Measurements from ENCODE around the gene KCNN1.
"Not testable (repeated sequence)": the region's sequence is repeated elsewhere in the genome, so short reads cannot be mapped to it uniquely, and the experiment has no call there.

The KCNN1 gene

DNA sequence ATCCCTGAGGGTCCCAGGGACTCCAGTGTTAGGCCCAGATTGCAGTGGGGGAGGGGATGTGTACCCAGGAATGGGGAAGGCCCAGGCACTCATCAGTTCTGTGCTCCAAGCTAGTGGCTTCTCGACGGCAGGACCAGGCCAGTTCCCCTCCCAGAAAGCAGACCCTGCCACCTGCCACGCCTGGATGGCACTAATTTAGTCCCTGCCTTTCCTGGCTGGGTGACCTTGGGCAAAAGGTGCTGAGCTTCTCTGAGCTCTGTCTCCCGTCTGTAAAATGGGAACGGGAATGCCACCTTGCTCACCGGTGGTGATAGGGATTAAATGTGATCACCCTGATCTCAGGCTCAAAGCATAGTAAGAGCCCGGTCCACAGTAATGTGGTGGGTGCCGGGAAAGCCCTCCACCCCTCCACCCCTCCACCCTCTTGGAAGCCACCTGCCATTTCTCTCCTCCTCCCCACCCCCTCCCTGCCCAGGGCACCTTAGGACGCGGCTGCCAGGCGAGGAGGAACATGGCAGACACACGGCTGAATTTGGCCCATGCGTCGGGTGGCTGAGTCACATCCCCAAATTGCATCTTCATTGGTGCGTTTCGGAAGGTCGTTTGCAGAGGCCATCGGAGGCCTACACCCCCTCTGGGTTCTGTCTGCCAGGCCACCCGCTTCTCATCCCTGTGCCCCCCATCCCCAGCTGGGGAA lies 2.3 kb downstream of the KCNN1 start:
- no peak for DNase-seq (ENCODE audit: low read depth)

DNA sequence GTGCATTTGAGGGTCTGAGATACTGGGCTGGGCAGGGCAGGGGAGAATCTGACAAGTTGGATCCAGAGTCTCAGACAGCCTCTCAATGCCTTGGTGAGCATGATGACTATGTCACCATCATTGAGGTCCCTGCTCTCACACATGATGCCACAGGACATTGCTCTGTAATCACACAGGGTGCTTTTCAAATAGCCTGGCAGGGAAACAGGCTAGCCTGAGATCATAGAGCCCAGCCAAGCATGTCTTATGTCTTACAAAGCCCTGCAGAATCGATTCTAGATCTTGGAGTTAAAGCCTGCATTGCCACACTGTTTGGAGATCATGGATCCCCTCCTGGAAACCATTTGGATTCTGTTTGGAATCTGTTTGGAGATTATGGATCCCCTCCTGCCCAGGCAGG lies 5.3 kb downstream of the KCNN1 start:
- DNase-seq (ENCODE audit: low read depth): no peak

DNA sequence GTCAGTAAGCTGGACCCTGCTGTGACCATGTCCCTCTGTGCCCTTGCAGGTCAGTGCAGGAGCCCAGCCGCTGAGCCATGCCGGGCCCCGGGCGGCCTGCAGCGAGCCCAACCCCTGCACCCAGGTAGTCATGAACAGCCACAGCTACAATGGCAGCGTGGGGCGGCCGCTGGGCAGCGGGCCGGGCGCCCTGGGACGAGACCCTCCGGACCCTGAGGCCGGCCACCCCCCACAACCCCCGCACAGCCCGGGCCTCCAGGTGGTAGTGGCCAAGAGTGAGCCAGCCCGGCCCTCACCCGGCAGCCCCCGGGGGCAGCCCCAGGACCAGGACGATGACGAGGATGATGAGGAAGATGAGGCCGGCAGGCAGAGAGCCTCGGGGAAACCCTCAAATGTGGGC lies 6.9 kb downstream of the KCNN1 start:
- DNase-seq (ENCODE audit: low read depth): no peak

DNA sequence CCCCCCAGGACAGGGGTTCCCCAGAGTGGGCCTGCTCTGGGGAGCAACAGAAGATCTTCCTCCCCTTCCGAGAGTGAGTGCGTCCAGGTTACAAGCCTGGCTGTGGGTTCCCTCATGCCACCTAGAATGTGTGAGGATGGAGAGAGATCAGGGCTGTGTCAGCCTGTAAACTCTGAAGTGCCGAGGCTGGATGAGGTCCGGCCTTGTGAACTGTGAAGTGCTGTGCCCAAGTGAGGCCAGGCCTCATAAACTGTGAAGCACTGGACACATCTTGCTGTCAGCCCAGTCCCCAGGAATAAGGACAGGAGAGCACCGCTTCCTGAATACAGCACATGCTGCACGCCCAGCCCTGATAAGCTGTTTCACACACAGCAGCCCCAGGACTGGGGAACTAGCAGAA lies 7.6 kb downstream of the KCNN1 start:
- no peak for DNase-seq (ENCODE audit: low read depth)

DNA sequence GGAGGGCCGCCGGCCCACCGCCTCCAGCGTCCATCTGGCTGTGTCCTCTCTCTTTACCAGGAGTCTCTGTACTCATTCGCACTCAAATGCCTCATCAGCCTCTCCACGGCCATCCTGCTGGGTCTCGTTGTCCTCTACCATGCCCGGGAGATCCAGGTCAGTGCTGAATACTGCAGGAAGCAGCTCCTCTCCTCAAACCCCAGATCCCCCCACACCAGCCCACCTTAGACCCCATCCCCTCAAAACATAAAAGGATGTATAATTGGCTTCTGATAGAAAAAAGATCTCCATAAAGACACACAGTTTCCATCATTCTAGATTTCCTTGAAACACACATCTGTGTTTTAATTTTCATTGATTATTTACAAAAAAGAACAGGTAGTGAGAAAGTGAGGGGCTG lies 8.1 kb downstream of the KCNN1 start:
- DNase-seq (ENCODE audit: low read depth): no peak

DNA sequence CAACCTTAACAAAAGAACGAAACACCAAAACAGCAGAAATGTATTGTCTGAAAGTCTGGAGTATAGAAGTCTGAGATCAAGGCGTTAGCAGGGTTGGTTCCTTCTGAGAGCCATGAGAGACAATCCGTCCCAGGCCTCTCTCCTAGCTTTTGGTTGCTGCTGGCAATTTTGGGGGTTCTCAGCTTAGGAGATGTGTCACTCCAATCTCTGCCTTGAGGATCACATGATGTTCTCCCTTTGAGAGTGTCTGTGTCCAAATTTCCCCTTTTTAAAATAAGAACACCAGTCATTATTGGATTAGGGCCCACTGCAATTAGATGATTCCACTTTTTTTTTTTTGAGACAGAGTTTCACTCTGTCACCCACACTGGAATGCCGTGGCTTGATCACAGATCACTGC lies 10.1 kb downstream of the KCNN1 start:
- no peak for DNase-seq (ENCODE audit: low read depth)

DNA sequence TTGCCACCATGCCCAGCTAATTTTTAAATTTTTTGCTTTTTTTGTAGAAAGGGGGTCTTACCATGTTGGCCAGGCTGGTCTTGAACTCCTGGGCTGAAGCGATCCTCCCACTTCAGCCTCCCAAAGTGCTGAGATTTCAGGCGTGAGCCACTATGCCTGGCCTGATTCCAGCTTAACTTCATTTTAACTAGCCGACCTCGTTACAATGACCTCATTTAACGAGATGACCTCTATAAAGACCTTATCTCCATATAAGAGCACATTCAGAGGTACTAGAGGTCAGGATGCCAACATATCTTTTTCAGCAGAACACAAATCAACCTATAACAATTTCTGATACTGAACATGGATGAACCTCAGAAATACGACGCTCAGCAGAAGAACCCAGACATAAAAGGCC lies 10.6 kb downstream of the KCNN1 start:
- DNase-seq (ENCODE audit: low read depth): no peak

DNA sequence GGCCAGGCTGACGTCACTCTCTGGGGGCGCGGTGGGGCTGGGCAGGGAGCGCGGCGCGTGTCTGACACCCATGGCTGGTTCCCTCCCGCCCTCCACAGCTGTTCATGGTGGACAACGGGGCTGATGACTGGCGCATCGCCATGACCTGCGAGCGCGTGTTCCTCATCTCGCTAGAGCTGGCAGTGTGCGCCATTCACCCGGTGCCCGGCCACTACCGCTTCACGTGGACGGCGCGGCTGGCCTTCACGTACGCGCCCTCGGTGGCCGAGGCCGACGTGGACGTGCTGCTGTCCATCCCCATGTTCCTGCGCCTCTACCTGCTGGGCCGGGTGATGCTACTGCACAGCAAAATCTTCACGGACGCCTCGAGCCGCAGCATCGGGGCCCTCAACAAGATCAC lies 14.7 kb downstream of the KCNN1 start:
- no peak for DNase-seq (ENCODE audit: low read depth)

DNA sequence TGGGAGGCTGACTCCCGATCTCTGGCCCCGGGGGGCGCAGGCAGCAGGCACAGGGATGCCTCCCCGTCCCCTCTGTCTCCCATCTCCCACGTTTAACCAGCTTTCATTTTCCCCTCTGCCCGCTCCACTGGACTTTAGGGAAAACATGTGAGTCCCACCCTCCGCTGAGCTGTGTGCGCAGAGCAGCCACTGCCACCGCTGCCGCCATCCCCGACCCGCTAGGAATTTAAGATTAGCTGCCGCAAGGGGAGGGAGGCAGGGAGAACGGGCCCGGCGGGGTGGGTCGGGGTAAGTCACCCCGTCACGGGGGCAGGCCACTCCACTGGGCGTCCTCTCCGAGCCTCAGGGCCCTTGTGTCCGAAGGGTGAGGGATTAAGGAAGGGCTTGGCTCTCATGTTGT lies 15.5 kb downstream of the KCNN1 start:
- DNase-seq (ENCODE audit: low read depth): no peak

DNA sequence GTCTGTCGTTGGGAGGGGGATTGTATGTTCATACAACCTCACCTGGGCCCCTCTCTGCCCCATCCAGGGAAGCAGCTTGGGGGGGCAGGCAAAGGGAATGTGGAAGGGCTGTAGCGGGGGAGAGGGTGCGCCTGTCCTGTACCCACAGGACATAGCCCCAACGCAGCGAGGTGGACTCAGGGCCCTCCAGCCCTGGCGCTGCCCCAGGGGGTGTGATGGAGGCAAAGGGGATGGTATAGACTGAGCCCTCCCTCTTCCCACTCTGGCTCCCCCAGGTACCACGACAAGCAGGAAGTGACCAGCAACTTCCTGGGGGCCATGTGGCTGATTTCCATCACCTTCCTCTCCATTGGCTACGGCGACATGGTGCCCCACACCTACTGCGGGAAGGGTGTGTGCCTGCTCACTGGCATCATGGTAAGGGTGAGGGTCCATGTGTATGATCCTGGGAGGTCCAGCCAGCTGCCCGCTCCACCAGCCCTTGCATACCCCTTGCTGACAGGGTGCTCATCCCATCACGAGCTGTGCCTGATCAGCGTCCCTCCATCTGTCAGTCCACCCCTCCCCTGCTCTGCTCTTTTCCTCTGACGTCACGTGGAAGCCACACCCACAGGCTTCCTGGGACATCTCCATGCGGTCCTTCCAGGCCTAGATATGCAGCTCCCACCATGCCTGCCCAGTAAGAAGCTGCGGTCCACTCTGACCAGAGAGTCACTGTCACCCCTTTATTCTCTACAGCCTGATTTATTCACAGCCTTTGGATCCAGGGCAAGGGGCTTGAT lies 18.3 kb downstream of the KCNN1 start:
- no peak for DNase-seq (ENCODE audit: low read depth)

DNA sequence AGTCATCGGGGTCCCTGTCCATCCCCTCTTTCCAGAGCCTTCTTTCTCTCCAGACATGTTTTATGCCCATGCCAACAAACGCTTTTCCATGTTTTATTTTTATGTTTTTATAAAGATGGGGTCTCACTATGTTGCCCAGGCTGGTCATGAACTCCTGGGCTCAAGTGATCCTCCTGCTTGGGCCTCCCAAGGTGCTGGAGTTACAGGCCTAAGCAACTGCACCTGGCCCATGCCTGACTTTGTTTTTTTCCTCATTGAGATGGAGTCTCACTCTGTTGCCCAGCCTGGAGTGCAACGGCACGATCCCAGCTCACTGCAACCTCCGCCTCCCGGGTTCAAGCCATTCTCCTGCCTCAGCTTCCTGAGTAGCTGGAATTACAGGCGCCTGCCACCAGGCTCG lies 19.7 kb downstream of the KCNN1 start:
- not testable (repeated sequence) for DNase-seq (ENCODE audit: low read depth)

DNA sequence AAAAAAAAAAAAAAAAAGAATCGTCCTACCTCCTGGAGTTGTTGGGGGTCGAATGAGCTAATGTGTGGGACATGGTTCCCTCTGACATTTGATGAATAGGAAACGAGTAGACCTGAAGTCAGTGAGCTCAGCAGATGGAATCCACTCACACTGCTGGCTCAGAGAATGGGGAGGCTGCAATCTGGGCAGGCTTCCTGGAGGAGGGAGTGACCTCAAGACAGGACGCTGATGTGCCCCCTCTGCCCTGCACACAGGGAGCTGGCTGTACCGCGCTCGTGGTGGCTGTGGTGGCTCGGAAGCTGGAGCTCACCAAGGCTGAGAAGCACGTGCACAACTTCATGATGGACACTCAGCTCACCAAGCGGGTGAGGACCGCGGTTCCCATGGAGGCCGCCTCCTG lies 21.3 kb downstream of the KCNN1 start:
- no peak for DNase-seq (ENCODE audit: low read depth)

DNA sequence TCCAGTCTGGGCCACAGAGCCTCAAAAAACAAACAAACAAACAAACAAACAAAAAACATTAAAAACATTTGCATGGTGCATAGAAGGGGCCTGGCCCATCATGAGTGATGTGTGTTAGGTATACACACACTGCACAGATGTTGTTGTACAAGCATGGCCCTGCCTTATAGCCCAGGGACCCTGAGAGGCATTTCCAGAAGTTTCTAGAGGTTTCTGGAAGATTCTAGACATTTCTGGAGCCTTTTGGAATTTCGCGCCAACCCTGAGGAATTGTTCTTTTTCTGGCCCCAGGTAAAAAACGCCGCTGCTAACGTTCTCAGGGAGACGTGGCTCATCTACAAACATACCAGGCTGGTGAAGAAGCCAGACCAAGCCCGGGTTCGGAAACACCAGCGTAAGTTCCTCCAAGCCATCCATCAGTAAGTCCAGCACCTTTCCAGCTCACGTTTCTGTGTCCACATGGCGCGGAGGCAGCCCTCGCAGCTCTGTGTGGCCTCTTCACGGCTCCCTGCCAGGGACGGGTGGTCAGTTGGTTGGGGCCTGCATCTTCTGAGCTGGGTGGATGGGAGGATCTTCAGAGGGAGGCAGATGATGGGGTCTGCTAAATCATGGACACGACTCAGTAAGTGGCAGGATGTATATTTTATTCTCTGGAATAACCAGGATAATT lies 22.7 kb downstream of the KCNN1 start:
- no peak for DNase-seq (ENCODE audit: low read depth)

DNA sequence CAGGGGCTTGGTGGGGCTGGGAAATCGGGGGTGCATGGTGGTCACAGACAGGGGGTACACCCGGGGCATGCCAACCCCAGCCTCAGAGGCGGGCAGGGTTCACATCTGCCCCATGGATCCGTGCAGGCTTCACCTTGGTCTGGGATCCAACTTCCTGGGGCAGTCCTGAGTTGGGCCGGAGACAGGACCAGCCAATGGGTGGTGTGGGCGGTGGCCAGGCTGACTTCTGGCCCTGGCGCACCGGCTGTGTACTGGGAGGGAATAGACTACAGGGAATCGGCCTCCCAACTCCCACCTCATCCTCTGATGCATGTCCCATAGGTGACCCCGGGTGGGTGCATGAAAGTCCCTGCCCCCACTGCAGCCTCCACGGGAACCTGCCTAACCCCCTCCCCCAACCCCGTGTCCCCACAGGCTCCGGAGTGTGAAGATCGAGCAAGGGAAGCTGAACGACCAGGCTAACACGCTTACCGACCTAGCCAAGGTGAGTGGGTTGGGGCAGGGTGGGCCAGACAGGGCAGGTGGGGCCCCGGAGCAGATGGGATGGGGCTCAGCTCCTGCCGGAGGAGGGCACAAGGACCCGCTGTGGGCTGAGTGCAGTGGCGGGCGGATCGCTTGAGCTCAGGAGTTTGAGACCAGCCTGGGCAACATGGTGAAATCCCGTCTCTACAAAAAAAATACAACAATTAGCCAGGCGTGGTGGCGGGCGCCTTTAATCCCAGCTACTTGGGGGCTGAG lies 26.3 kb downstream of the KCNN1 start:
- no peak for DNase-seq (ENCODE audit: low read depth)

DNA sequence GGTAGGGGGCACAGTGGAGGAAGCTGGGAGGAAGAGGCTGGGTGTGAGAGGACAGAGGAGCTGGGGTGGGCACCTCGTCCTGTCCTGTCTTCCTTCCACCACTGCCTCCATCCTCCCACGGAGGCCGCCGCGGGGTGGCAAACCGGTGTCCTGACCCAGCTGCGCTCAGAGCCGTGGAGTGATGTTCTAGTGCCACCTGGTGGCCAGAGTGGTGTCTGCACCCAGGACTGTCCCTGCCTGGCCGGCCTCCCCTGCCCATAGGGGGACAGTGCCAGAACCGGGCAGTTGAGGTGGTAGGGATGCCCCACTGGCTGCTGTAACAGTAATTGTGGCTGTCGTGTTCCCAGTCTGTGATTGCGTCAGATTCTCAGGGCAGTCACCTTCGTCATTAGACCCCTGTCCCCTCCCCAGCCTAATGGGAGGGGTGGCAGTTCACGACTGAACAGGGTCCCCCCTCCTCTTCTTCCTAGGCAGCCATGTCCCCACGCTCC lies 30.0 kb downstream of the KCNN1 start:
- DNase-seq (ENCODE audit: low read depth): peak; percentile 44

DNA sequence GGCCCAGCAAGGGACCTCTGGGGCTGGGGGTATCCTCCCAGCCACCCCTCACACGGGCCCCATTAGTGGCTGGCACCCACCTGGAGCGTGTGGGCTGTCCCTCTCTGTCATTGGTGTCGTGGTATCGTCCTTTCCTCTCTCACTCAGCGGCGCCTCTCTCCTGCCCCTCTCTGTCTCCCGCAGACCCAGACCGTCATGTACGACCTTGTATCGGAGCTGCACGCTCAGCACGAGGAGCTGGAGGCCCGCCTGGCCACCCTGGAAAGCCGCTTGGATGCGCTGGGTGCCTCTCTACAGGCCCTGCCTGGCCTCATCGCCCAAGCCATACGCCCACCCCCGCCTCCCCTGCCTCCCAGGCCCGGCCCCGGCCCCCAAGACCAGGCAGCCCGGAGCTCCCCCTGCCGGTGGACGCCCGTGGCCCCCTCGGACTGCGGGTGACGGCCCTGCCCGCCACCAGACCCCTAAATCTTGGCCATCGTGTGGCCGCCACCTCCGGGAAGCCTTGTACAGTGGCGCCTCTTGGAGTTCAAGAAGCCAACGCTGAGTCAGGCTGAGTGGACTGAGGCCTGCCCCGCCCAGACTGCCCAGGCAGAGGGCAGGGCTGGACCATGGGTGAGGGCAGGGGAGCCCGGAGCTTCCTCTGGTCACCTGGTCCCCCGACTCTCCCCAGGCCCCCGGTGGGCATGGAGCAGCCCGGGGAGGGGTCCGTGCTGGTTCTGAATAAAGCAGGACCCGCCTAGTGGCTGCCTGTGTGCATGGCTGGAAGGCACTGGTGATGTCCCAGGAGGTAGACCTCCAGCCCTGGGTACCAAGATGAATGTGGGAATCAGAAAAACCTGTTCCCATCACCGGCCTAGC lies 31.3 kb downstream of the KCNN1 start:
- DNase-seq (ENCODE audit: low read depth): no peak

DNA sequence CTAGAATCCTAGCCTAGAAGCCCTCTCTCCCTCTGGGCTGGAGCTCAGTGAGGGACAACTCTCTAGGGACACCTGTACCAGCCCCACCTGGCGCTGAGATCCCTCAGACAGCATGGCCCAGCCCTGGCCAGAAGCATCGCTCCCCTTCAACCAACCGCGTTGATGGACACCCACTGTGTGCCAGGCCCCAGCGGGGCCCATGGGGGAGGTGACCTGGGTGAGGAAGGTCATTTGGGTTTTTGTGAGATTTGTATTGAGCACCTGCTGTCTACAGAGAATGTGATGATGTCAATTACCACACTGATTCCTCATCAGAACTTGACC lies 31.9 kb downstream of the KCNN1 start:
- DNase-seq (ENCODE audit: low read depth): no peak

DNA sequence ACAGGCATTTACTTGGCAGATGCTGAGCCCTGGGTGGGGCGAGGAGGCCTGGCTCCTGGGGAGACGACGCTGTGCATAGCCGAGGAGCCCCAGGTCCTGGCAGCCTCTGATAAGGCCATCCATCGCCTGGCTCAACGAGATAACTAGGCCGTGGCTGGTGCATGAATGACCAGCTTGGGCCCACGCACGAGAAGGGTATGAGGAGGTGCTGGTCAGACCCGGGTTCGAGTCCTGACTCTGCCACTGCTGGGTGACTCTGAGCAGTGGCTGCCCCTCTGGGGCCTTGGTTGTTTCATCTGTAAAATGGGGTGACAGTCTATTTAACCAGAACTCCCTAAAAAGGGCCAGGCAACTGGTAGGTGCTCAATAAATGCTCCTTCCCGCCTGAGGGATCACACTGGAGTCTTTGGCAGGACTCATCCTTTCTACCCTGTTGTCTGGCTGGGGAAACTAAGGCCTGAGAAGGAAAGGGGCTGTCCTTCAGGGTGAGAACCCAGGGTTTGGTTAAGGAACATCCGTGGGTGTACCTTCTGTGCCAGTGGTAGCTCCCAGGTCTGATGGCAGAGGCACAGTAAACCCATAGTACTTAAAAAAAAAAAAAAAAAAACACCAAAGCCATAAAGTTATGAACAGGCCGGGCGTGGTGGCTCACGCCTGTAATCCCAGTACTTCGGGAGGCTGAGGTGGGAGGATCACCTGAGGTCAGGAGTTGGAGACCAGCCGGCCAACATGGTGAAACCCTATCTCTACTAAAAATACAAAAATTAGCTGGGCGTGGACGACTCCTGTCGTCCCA lies 33.0 kb downstream of the KCNN1 start:
- no peak for DNase-seq (ENCODE audit: low read depth)

DNA sequence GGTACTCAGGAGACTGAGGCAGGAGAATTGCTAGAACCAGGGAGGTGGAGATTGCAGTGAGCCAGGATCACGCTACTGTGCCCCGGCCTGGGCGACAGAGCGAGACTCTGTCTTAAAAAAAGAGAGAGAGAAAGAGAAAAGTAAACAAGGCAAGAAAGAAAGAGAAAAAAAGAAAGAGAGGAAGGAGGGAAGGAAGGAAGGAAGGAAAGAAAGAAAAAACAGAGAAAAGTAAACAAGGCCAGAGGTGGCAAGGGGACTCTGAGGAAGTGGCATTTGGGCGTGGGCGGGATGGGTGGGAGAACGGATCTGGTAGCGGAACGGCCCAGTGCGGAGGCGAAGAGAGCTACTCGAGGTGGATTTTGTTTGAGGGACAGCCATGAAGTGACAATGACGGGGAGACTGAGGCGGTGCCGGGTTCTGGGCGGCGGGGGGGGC lies 33.6 kb downstream of the KCNN1 start:
- no peak for DNase-seq (ENCODE audit: low read depth)

DNA sequence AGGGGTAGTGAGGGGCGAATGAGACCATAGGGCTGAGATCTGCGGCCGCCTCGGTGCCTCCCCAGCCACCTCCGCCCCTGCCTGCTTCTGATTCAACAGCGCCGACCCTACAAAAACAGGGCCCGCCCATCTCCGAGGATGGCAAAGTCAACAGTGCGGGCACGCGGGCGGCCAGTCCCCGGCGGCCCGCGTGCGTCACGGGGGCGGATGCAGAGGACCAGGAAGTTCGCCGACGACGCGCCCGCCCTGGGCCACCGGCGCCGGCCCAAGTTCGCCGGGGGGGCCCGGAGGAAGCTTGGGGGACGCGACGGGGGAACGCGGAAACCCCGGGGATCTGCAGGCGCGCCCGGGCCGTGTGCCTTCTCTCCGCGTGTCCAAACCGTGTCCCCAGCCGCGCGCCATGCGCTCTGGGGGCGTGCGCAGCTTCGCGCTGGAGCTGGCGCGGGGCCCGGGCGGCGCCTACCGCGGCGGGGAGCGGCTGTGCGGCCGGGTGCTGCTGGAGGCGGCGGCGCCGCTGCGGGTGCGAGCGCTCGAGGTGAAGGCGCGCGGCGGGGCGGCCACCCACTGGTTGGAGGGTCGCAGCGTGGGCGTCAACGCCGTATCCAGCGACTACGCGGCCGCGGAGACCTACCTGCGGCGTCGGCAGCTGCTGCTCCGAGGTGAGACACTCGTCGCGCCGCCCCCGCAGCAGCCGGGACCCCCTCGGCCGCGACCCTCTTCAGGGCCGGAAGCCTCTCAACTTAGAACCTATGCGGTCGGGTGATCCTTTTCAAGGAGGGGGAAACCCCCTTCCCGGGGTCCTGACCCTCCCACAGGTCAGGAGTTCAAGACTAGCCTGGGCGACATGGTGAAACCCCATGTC lies 34.2 kb downstream of the KCNN1 start:
- DNase-seq (ENCODE audit: low read depth): peak; percentile 62

Measured in iris pigment epithelial cell (primary cell).